Heart left ventricle (tissue), 16 donors: ENCODE measurements around the gene MSRB3. TPM values are rescaled to one million over a fixed set of nuclear protein-coding genes. Genes with fewer than 3 reads are reported as not detected.

ENCODE experiments used
- ATAC-seq, 4 donors: fragments of 200-7000 bp; cut with Tn5 transposase; one replicate each; pipeline ENCODE4 v1.9.1; 2020 to 2022; ENCODE audit warnings: moderate library complexity in 4 of 4, mild to moderate bottlenecking in 3 of 4, moderate number of reproducible peaks in 1 of 4
- DNase-seq, 5 donors: peaks; one replicate each; pipeline ENCODE4 v3.0.0-alpha.2; 2020
- H3K27ac ChIP-seq, 12 donors: fragments of 200-600 bp; sonication (generic) in 4 of 12; one replicate each; pipeline versions ENCODE4 v1.5.0 to v1.8.0; 2016 to 2022; ENCODE audit warnings: mild to moderate bottlenecking in 2 of 12
- H3K27me3 ChIP-seq, 9 donors: fragments of 200-600 bp; sonication (generic) in 2 of 9; one replicate each; pipeline versions ENCODE4 v1.5.1 to v1.8.0; 2016 to 2022; ENCODE audit warnings: mild to moderate bottlenecking in 3 of 9
- H3K36me3 ChIP-seq, 9 donors: fragments of 200-600 bp; sonication (generic) in 2 of 9; one replicate each; pipeline versions ENCODE4 v1.5.0 to v1.8.0; 2018 to 2022; ENCODE audit warnings: mild to moderate bottlenecking in 2 of 9
- H3K4me1 ChIP-seq, 12 donors: fragments of 200-600 bp; sonication (generic) in 4 of 12; one replicate each; pipeline versions ENCODE4 v1.5.0 to v1.8.0; 2016 to 2022; ENCODE audit warnings: mild to moderate bottlenecking in 3 of 12
- H3K4me3 ChIP-seq, 12 donors: fragments of 200-600 bp; sonication (generic) in 4 of 12; one replicate each; pipeline versions ENCODE4 v1.5.0 to v1.8.0; 2017 to 2022; ENCODE audit warnings: mild to moderate bottlenecking in 9 of 12, moderate library complexity in 4 of 12
- H3K9me3 ChIP-seq, 12 donors: fragments of 200-600 bp; sonication (generic) in 4 of 12; one replicate each; pipeline versions ENCODE4 v1.5.0 to v1.8.0; 2016 to 2022; ENCODE audit warnings: mild to moderate bottlenecking in 1 of 12
- CTCF ChIP-seq, 12 donors: fragments of 200-600 bp; sonication (generic) in 4 of 12; IDR thresholded peaks; one replicate each; pipeline versions ENCODE4 v1.5.0 to v1.8.0; 2018 to 2022; ENCODE audit warnings: antibody characterized with exemption in 12 of 12, mild to moderate bottlenecking in 5 of 12
- POLR2A ChIP-seq, 2 donors: fragments of 450-650 bp; IDR thresholded peaks; one replicate each; pipeline ENCODE4 v1.6.1; 2017; ENCODE audit warnings: antibody characterized with exemption in 2 of 2, mild to moderate bottlenecking in 2 of 2, moderate library complexity in 2 of 2
- WGBS, 4 donors: extraction: QIAGEN DNeasy Blood & Tissue Kit in 2 of 4; methylation state at CpG; one replicate each; pipeline versions ENCODE4 v1.1.5 to v1.1.7; 2013 to 2018; 5-methylcytosine and 5-hydroxymethylcytosine counted together
- intact Hi-C, 10 donors: fragments of 100-400 bp; cut with DNase I; formaldehyde crosslinking; loops; one replicate each; pipeline versions ENCODE4 v1.11.1 to v1.14.2; 2022
- polyA plus RNA-seq, 2 donors: library from polyadenylated mRNA; stranded (reverse); fragments of 200-250 nt; gene quantifications; one replicate each; pipeline ENCODE4 v1.2.3, GENCODE V29; 2013
- total RNA-seq, 9 donors: library from RNA; depleted of rRNA in 2 of 9; stranded (reverse); fragments of >200 nt in 2 of 9; fragmentation: NEBNext Ultra II Directional in 3 of 9; extraction: Animal tissue kit (Norgen Biotek cat#: 25700) in 3 of 9; gene quantifications; one replicate each; pipeline versions ENCODE4 v1.1.0 to v1.2.4, GENCODE V29; 2016 to 2023
- donor health status: ischemic (EF 13 %, LVEDD 7.1; RV severe dilation, severe dysfunction).
- donor health status: healthy with polysubstance abuse.
- donor health status: DM: no; HTN: yes; CAD: no.
- donor health status: DM: no; HTN: no; CAD: no.
- donor health status: ischemic (EF 25% LVEDD 6.9; RV normal size, moderate dysfunction).
- donor health status: ischemic (EF 25% LVEDD 5.7; RV mildly dilated, moderate dysfunction).
- donor health status: healthy.
- donor health status: DM: yes; HTN: yes; CAD: no.
- donor health status: ischemic (EF 35%, LVEDD 5.7; RV mildly dilated, moderate dysfunction).
- donor health status: nonischemic (EF 11% LVEDD 7.7; RV severe dilation, severe dysfunction).
- donor health status: DM: yes; HTN: yes; CAD: no.
- donor health status: PGD.
- donor health status: ischemic (EF 29% LVEDD 5.4; RV normal size, mild dysfunction).
- donor health status: nonischemic (EF 23%, LVEDD 6.1; RV moderate dilation, normal function).

The MSRB3 gene
- total and polyA plus RNA-seq, 11 donors: 54.1 to 165 (median 117) TPM

DNA sequence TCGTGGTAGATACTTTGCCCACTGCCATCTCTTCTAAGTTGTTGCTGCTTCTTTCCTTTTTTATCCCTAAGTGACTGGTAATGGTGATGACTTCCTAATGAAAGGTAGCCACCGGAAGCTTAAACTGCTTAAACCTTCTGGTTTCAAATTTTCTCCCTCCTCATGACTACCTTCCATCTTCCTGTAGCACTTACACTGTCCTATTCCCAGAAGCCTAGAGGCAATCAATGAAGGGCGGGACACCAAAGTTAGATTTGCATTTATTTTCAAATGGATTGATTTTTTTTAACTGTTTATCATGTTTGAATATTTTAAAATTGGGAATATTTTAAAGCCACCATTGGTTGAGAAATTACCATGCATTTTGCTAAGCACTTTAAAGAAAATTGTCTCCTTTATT lies 64.7 kb downstream of the MSRB3 start:
- peaks cover 0 to 3% (median 0%) of the 10 kb centered on the region in 9 donors for H3K36me3 ChIP-seq
- 85 to 94% (median 90%) methylated on average over 3 of the region's 3 CpGs for WGBS, 4 donors

DNA sequence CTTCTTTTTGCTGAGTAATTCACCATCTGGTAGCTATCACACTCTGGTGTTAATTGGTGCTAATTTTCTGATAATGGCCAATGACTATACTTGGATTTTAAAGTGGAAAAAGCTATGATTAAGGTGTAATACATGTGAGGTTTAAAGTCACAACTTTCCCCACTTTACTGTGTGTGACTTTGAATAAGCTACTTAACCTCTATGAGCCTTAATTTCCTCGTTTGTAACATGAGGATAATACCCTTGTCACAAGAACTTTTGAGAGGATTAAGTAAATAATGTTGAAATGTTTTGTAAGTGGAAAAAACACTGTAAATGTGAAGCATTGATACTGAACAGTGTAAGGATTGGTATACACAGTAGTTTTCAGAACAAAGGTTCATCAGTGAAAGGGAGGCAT lies 65.3 kb downstream of the MSRB3 start:
- ATAC-seq: no peak
- 78 to 92% (median 91%) methylated on average over 1 of the region's 1 CpG for WGBS, 4 donors
- no peak for DNase-seq
- TF ChIP-seq POLR2A (IDR thresholded peaks at IDR 0.05): no peak
- TF ChIP-seq CTCF (IDR thresholded peaks at IDR 0.05): no peak
- H3K27me3 ChIP-seq: no peaks in the 10 kb centered on the region
- H3K36me3 ChIP-seq: peaks cover 0 to 3% (median 0%) of the 10 kb centered on the region in 9 donors
- H3K9me3 ChIP-seq: peaks cover 0 to 13% (median 0%) of the 10 kb centered on the region in 12 donors
- intact Hi-C loops: no loop called here
- H3K4me1 ChIP-seq: no peaks in the 10 kb centered on the region
- H3K27ac ChIP-seq: no peak overlapping the region
- H3K4me3 ChIP-seq: no peak overlapping the region

More for the DNA sequence above, 64.7 kb downstream of the MSRB3 start:
- Histone ChIP-seq H3K27me3 (no peaks in the 10 kb centered on the region), H3K4me3 (no peak overlapping the region), H3K4me1 (no peaks in the 10 kb centered on the region), H3K9me3 (peaks cover 0 to 13% (median 0%) of the 10 kb centered on the region in 12 donors), H3K27ac (no peak overlapping the region)
- TF ChIP-seq POLR2A (IDR thresholded peaks at IDR 0.05) (no peak), CTCF (IDR thresholded peaks at IDR 0.05) (no peak)
- DNase-seq: no peak
- ATAC-seq: no peak
- intact Hi-C loops: no loop called here

DNA sequence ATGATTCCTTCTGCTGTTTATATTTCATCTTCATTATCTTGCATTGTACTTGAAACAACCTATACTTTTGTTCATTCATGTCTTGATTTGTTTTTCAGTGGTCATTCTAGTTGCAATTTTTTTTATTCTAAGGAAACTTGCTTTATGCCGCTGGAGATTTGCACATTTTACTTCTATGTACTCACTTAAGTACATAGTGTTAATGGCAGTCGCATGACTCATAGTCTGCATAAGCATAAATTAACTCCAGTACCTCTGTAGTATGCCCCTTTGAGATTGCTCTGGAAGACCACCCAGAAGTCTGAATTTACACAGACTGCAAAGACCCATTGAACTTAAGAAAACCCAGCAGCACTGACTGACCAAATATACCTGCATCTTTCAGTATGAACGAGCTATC lies 77.0 kb downstream of the MSRB3 start:
- 92 to 93% (median 92%) methylated on average over 3 of the region's 3 CpGs for WGBS, 4 donors
- Histone ChIP-seq H3K4me3 (no peak overlapping the region), H3K27ac (no peak overlapping the region), H3K9me3 (no peaks in the 10 kb centered on the region), H3K4me1 (no peaks in the 10 kb centered on the region), H3K27me3 (no peaks in the 10 kb centered on the region), H3K36me3 (peaks cover 0 to 11% (median 0%) of the 10 kb centered on the region in 9 donors)
- intact Hi-C loops: no loop called here
- TF ChIP-seq POLR2A (IDR thresholded peaks at IDR 0.05): no peak
- no peak for TF ChIP-seq CTCF (IDR thresholded peaks at IDR 0.05)
- ATAC-seq (no peak), DNase-seq (no peak)

GRCh38 chr12:65362234-65363031 lies 84.0 kb downstream of the MSRB3 start:
- no peak for DNase-seq
- H3K27ac ChIP-seq: no peak overlapping the region
- TF ChIP-seq POLR2A (IDR thresholded peaks at IDR 0.05): no peak
- TF ChIP-seq CTCF (IDR thresholded peaks at IDR 0.05): no peak
- intact Hi-C loops: no loop called here
- ATAC-seq: no peak
- H3K4me1 ChIP-seq: peaks cover 0 to 10% (median 0%) of the 10 kb centered on the region in 12 donors
- 64 to 72% (median 69%) methylated on average over 4 of the region's 4 CpGs for WGBS, 4 donors
- no peak overlapping the region for H3K4me3 ChIP-seq
- H3K27me3 ChIP-seq: no peaks in the 10 kb centered on the region
- H3K36me3 ChIP-seq: peaks cover 0 to 16% (median 0%) of the 10 kb centered on the region in 9 donors
- H3K9me3 ChIP-seq: no peaks in the 10 kb centered on the region
